Measurements from ENCODE around the gene FES.
"Not testable (repeated sequence)": the region's sequence is repeated elsewhere in the genome, so short reads cannot be mapped to it uniquely, and the experiment has no call there.

FES gene

GRCh38 chr15:90883976-90884718 is at the start of gene FES:
TSS of gene FES (plus strand) at chr15:90884504. CDS start at chr15:90885046, 542 bp downstream.
- no peak for DNase-seq (ENCODE audit: low spot score)

GRCh38 chr15:90834626-90835025 is 49.7 kb upstream of the FES start:
- no peak for DNase-seq (ENCODE audit: low spot score)

GRCh38 chr15:90836296-90836871 is 47.9 kb upstream of the FES start:
- DNase-seq (ENCODE audit: low spot score), result no peak

- DNase-seq (ENCODE audit: low spot score), result no peak
These were observed 47.2 kb upstream of the FES start for GRCh38 chr15:90837094-90837493.

GRCh38 chr15:90838139-90838538 is 46.2 kb upstream of the FES start:
- DNase-seq (ENCODE audit: low spot score), result no peak

- no peak for DNase-seq (ENCODE audit: low spot score)
These were observed 45.8 kb upstream of the FES start for GRCh38 chr15:90838544-90838943.

- DNase-seq (ENCODE audit: low spot score), result no peak
These were observed 44.9 kb upstream of the FES start for GRCh38 chr15:90839187-90840071.

- DNase-seq (ENCODE audit: low spot score), result no peak
These were observed 44.0 kb upstream of the FES start for GRCh38 chr15:90840157-90840855.

GRCh38 chr15:90840954-90841353 is 43.4 kb upstream of the FES start:
- DNase-seq (ENCODE audit: low spot score), result no peak

- no peak for DNase-seq (ENCODE audit: low spot score)
These were observed 39.6 kb upstream of the FES start for GRCh38 chr15:90844696-90845095.

GRCh38 chr15:90845201-90845949 is 38.9 kb upstream of the FES start:
- no peak for DNase-seq (ENCODE audit: low spot score)

GRCh38 chr15:90849424-90849823 is 34.9 kb upstream of the FES start:
- not testable (repeated sequence) for DNase-seq (ENCODE audit: low spot score)

- DNase-seq (ENCODE audit: low spot score), result no peak
These were observed 33.2 kb upstream of the FES start for GRCh38 chr15:90851114-90851513.

GRCh38 chr15:90851940-90852339 is 32.4 kb upstream of the FES start:
- no peak for DNase-seq (ENCODE audit: low spot score)

GRCh38 chr15:90855139-90855538 is 29.2 kb upstream of the FES start:
- no peak for DNase-seq (ENCODE audit: low spot score)

- no peak for DNase-seq (ENCODE audit: low spot score)
These were observed 27.0 kb upstream of the FES start for GRCh38 chr15:90857337-90857736.

GRCh38 chr15:90857883-90858443 is 26.3 kb upstream of the FES start:
- DNase-seq (ENCODE audit: low spot score), result no peak

- DNase-seq (ENCODE audit: low spot score), result no peak
These were observed 24.8 kb upstream of the FES start for GRCh38 chr15:90859234-90860131.

- DNase-seq (ENCODE audit: low spot score), result no peak
These were observed 23.9 kb upstream of the FES start for GRCh38 chr15:90860450-90860849.
